Ectodermal cell (in vitro differentiated cells): ENCODE measurements around the gene LITAF.
"Not testable (repeated sequence)": the region's sequence is repeated elsewhere in the genome, so short reads cannot be mapped to it uniquely, and the experiment has no call there.

Experiments
- H3K27ac ChIP-seq: 2 replicates; pipeline ENCODE4 v1.7.0; 2013; ENCODE audit warnings: mild to moderate bottlenecking, low read depth, low read length; ENCODE audit not compliant: insufficient read depth, poor library complexity, severe bottlenecking
- H3K27me3 ChIP-seq: 2 replicates; pipeline ENCODE4 v1.7.0; 2013; ENCODE audit warnings: mild to moderate bottlenecking, low read length; ENCODE audit not compliant: insufficient read depth, control insufficient read depth, poor library complexity, severe bottlenecking
- H3K36me3 ChIP-seq: one replicate; pipeline ENCODE4 v1.7.0; 2013; ENCODE audit warnings: low read length; ENCODE audit not compliant: control insufficient read depth, insufficient read depth
- H3K4me1 ChIP-seq: one replicate; pipeline ENCODE4 v1.7.0; 2013; ENCODE audit warnings: low read length; ENCODE audit not compliant: control insufficient read depth, insufficient read depth
- H3K4me3 ChIP-seq: 2 replicates; pipeline ENCODE4 v1.7.0; 2013; ENCODE audit warnings: low read depth, low read length, control low read depth; ENCODE audit not compliant: insufficient read depth
- H3K9me3 ChIP-seq: 2 replicates; pipeline ENCODE4 v1.7.0; 2013; ENCODE audit warnings: mild to moderate bottlenecking, low read length, moderate library complexity; ENCODE audit not compliant: control insufficient read depth
- WGBS, 2 experiments: methylation state at CpG; one replicate each; pipeline ENCODE4 v1.1.7; 2013; ENCODE audit warnings: missing lambda C conversion rate in 2 of 2; 5-methylcytosine and 5-hydroxymethylcytosine counted together

The LITAF gene

GRCh38 chr16:11601425-11601824 lies 14.7 kb upstream of the LITAF start:
- H3K4me3 ChIP-seq, result no peak overlapping the region
- no peaks in the 10 kb centered on the region for H3K9me3 ChIP-seq
- H3K27me3 ChIP-seq, result no peaks in the 10 kb centered on the region
- H3K27ac ChIP-seq, result peak overlapping the region; percentile 6
- 86 to 87% methylated on average over 8 of the region's 8 CpGs for WGBS, 2 experiments
- H3K36me3 ChIP-seq, result no peaks in the 10 kb centered on the region
- peaks cover 27% of the 10 kb centered on the region for H3K4me1 ChIP-seq

DNA sequence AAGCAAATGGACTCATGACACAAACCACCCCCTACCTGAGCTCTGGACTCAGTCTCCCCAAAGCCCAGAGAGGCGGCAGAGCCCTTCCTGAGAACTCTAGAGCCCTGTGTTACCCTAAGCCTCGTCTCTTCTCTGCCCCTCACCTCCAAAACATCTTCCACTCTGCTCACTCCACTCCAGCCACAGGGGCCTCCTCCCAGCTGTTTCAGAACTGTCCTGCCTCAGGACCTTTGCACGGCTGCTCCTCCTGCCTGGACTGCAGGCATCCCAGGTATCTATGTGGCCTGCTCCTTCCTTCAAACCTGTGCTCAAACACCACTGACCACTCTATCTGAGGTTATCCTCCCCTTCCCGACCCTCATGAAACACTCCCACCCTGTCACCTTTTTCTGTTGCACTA lies 12.9 kb upstream of the LITAF start:
- WGBS, 2 experiments, result 93 to 94% methylated on average over 4 of the region's 4 CpGs

GRCh38 chr16:11597235-11598095 lies 10.7 kb upstream of the LITAF start:
- Histone ChIP-seq H3K4me3 (no peak overlapping the region), H3K9me3 (no peaks in the 10 kb centered on the region), H3K27me3 (no peaks in the 10 kb centered on the region), H3K4me1 (peaks cover 23% of the 10 kb centered on the region), H3K36me3 (no peaks in the 10 kb centered on the region), H3K27ac (no peak overlapping the region)
- 81% methylated on average over 14 of the region's 14 CpGs for WGBS, 2 experiments

More for the DNA sequence above, 12.9 kb upstream of the LITAF start:
- H3K36me3 ChIP-seq, result no peaks in the 10 kb centered on the region
- peaks cover 33% of the 10 kb centered on the region for H3K4me1 ChIP-seq
- H3K4me3 ChIP-seq, result no peak overlapping the region
- H3K27me3 ChIP-seq, result no peaks in the 10 kb centered on the region
- no peaks in the 10 kb centered on the region for H3K9me3 ChIP-seq
- no peak overlapping the region for H3K27ac ChIP-seq

DNA sequence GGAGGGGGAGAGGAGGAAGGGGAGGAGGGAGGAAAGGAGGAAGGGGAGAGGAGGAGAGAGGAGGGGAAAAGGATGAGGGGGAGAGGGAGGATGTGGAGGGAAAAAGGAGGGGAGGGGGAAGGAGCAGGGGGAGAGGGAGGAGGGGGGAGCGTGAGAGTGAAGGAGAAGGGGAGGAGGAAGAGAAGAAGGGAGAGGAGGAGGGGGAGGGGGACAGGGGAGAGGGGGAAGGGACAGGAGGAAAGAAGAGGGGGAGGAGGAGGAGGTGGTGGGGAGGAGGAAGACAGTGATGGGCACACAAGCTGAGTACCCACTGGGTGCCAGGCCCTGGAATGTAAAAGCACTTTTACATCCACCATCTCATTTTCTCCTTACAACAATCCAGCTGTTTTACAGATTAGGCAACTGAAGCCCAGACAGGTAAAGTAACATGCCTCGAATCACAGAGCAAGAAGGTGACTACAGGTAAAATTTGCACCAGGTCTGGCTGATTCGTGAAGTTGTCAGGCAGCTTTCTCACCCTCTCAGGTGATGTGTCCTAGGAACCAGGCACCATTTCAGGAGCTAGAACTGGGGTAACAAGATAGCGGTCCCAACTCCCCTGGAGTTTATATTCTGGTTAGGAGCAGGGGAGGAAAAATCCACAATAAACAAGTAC lies 10.0 kb upstream of the LITAF start:
- Histone ChIP-seq H3K27ac (no peak overlapping the region), H3K9me3 (no peaks in the 10 kb centered on the region), H3K4me1 (peaks cover 23% of the 10 kb centered on the region), H3K4me3 (no peak overlapping the region), H3K36me3 (no peaks in the 10 kb centered on the region), H3K27me3 (no peaks in the 10 kb centered on the region)
- WGBS, 2 experiments, result 58 to 75% methylated on average over 4 of the region's 4 CpGs

DNA sequence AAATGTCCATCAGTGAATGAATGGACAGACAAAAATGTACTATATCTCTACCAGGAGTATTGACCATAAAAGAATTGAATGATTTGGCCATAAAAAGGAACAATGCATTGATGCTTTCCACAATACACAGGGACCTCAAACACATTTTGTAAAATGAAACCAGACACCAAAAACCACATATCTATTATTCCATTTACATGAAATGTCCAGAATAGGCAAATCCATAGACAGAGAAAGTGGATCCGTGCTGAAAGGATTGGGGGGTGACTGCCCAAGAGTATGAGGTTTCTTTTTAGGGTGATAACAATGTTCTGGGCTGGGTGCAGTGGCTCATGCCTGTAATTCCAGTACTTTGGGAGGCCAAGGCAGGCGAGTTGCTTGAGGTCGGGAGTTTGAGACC lies 6.9 kb upstream of the LITAF start:
- Histone ChIP-seq H3K27ac (no peak overlapping the region), H3K4me3 (no peak overlapping the region), H3K4me1 (peaks cover 23% of the 10 kb centered on the region), H3K27me3 (no peaks in the 10 kb centered on the region), H3K9me3 (no peaks in the 10 kb centered on the region), H3K36me3 (no peaks in the 10 kb centered on the region)
- WGBS, 2 experiments, result 95 to 100% methylated on average over 3 of the region's 3 CpGs

DNA sequence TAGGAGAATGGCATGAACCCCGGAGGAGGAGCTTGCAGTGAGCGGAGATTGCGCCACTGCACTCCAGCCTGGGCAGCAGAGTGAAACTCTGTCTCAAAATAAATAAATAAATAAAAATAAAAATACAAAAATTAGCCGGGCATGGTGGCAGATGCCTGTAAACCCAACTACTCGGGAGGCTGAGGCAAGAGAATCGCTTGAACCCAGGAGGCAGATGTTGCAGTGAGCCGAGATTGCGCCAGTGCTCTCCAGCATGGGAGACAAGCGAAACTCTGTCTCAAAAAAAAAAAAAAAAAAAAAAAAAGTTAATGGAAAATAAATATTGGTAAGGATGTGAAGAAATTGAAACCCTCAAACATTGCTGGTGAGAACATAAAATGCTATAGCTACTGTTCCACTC lies 6.4 kb upstream of the LITAF start:
- H3K9me3 ChIP-seq, H3K36me3 ChIP-seq, H3K27ac ChIP-seq, H3K27me3 ChIP-seq, H3K4me3 ChIP-seq: not testable (repeated sequence)
- H3K4me1 ChIP-seq, result peaks cover 18% of the 10 kb centered on the region
- WGBS, 2 experiments, result 91 to 95% methylated on average over 9 of the region's 9 CpGs

GRCh38 chr16:11591630-11592029 lies 4.9 kb upstream of the LITAF start:
- H3K4me3 ChIP-seq, H3K4me1 ChIP-seq, H3K27me3 ChIP-seq, H3K27ac ChIP-seq, H3K36me3 ChIP-seq, H3K9me3 ChIP-seq: not testable (repeated sequence)
- 82 to 86% methylated on average over 5 of the region's 5 CpGs for WGBS, 2 experiments

GRCh38 chr16:11589198-11589550 lies 2.5 kb upstream of the LITAF start:
- peaks cover 19% of the 10 kb centered on the region for H3K27me3 ChIP-seq
- H3K4me3 ChIP-seq, result no peak overlapping the region
- peaks cover 9% of the 10 kb centered on the region for H3K4me1 ChIP-seq
- whole genome bisulfite sequencing, 2 experiments, result no CpG with 5 or more reads among the region's 1 CpG
- no peaks in the 10 kb centered on the region for H3K36me3 ChIP-seq
- no peak overlapping the region for H3K27ac ChIP-seq
- no peaks in the 10 kb centered on the region for H3K9me3 ChIP-seq

DNA sequence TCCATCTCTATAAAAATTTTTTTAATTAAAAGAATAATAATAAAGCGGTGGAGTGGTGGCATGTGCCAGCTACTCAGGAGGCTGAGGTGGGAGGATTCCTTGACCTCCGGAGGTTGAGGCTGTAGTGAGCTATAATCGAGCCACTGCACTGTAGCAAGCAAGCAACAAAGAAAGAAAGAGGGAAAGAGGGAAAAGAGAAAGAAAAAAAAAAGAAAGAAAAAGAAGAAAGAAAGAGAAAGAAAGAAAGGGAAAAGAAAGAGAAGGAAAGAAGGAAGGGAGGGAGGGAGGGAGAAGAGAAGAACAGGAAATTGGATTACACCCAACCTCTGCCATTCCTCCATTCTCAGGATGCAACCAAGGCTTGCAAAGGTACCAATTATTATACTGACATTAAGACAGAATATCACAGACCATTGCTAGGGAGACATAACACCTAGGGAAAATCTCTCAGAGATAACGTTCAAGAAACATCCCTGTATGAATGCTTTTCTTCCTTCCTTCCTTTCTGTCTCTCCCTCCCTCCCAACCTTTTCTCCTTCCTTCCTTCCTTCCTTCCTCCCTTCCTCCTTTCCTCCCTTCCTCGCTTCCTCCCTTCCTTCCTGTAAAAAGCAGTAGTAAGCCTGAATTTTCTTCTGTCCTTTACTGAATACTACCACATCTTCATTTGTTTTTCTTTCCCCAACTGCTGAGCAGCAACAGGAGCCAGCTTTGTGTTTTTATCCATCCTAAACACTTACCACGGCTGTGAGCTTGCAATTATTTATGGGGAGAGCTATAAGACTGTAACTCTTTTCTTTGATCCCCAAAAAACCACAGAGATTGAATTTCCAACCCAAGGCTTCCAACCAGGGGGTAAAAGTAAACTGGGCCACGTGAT lies 1.8 kb upstream of the LITAF start:
- no peak overlapping the region for H3K4me3 ChIP-seq
- H3K9me3 ChIP-seq, result no peaks in the 10 kb centered on the region
- 82 to 84% methylated on average over 6 to 7 of the region's 7 CpGs for WGBS, 2 experiments
- H3K4me1 ChIP-seq, result peaks cover 9% of the 10 kb centered on the region
- H3K36me3 ChIP-seq, result no peaks in the 10 kb centered on the region
- peaks cover 19% of the 10 kb centered on the region for H3K27me3 ChIP-seq
- no peak overlapping the region for H3K27ac ChIP-seq
